Measurements from ENCODE around the gene TNS1.
A peak's percentile ranks its signal among the peaks of the same experiment; 100 is the strongest.

Gene TNS1

GRCh38 chr2:217941886-217942728, 60.7 kb downstream of the TNS1 start:
- DNase-seq, result peak; percentile 26

GRCh38 chr2:217941339-217941738, 61.5 kb downstream of the TNS1 start:
- DNase-seq, result no peak

DNA sequence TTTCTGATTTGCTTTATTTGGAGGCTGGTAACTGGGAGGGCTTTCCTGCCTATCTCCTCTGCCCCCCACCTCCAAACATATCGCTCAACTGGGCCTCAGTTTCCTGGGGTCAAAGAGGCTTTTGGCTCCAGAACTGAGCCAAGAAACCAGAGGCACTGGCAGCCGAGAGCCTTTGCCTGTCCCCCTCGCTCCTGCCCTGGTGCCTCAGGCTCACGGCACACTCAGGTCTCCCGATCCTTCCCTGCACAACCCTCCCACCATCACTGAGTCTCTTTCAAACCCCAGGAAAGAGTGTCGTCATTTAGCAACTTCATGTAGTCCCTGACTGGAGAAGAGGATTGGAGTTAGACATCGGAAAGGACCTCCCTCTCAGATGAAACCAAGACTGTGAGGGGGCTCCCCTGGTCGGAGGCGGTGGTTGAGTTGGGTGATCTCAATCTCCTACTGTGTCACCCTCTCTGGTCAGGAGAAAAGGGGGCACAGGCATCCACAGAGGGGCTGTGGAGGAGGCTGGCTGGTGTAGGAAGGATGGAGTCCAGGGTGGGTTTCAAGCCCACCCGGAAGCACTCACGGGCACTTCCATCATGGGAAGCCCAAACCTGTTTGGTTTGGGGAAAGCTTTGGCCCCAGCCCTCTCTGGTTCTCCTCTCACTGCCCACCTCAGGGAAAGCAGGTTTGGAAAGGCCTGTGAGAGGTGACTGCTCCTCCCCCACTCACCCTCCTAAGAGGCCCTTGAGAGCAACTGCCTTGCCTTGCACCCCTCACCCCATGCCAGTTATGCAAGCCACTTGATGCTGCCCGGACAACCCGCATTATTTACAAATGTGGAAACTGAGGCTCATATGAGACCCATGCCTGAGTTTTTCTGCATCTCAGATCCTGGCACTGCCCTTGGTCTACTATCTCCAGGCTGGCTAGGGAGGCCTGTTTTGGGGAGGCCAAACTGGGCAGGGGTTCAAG, 62.3 kb downstream of the TNS1 start:
- DNase-seq, result peak; percentile 40

GRCh38 chr2:217939629-217940245, 63.1 kb downstream of the TNS1 start:
- no peak for DNase-seq

- DNase-seq, result no peak
These were observed 63.6 kb downstream of the TNS1 start for GRCh38 chr2:217939220-217939619.

GRCh38 chr2:217938036-217938435, 64.8 kb downstream of the TNS1 start:
- DNase-seq, result no peak

DNA sequence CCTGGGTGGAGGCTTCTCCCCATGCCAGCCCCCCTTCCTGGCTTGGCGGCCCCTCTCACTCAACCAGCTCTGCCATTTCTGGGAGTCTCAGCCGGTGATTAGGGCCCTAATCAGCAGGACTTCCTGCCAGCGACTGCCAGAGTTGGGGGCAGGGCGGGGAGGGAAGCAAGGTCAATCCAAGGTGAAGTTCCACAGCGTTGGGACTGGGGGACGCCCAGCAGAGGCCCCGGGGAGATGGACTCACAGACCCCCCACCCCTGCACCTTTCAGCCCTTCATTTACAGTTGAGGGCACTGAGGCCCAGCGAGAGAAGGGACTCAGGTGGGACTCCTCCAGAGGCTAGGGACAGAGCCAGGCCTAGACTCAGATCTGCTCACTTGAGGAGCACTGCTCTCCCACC, 65.3 kb downstream of the TNS1 start:
- DNase-seq, result no peak

DNA sequence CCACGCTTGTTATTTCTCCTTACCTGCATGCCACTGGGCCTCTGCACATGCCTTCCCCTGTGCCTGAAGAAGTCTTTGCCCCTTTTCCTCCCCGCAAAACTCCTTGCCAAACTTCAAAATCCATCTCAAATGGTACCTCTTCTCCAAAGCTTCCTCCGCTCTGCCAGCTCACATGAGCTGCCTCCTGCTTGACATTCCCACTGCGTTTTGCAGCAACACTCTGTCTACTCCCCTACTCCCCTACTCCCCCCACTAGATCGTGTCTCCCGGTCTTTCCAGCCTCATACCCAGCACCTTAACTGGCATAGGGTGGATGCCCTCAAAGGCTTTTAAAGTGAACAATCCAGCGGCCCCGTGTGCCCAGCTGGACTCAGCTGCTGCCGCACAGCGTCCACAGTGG, 65.8 kb downstream of the TNS1 start:
- no peak for DNase-seq

DNA sequence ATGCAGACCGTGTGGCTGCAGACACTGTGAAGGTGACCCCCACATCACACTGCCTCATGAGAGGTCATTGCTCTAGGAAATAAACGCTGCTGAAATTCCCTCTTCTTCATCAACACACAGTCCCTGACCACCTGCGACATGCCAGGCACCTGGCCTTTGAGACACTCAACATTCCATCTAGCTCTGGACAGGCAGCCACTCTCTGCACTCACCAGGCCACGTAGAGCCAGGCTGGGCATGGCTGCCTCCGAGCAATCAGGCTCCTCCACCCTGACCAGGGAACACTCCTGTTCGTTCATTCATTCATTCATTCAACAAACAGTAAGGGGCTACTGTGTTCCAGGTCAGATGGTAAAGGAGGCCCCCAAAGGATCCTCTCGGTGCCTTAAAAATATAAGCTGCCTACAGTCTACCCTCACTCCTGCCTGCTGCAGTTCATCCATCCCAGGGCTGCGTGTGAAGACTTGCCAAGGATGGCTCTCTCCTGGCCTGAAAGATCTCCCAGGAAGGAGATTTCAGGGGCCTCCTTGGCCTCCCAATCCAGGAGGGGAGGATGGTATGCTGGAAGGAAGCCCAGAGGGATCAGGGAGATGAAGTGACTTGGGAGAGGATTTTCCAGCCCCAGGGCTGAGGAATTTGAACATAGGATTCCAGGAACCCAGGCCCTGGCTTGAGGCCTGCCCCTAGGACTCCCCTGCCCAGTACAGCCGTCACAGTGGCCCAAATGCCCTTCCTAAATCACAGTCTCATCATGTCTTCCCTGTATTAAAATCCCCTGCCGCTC, 66.7 kb downstream of the TNS1 start:
- no peak for DNase-seq

GRCh38 chr2:217935235-217935879, 67.4 kb downstream of the TNS1 start:
- no peak for DNase-seq

GRCh38 chr2:217934321-217935131, 68.3 kb downstream of the TNS1 start:
- DNase-seq, result no peak

DNA sequence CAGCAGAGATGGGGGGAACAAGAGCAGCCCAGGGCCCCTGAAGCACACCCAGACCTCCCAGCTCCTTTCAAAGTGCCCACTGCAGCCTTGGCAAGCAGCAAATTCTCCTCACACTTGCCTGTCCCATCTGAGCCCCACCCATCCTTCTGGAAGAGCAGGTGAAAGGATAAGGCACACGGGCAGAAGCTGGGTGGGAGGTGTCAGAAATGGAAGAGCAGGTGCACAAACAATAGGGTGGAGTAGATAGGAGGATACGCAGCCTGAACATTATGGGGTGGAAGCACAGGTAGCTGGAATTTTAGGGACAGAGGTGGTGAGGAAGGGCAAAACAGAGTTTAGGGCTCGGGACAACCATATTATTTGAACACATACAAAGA, 69.2 kb downstream of the TNS1 start:
- DNase-seq, result peak; percentile 71

DNA sequence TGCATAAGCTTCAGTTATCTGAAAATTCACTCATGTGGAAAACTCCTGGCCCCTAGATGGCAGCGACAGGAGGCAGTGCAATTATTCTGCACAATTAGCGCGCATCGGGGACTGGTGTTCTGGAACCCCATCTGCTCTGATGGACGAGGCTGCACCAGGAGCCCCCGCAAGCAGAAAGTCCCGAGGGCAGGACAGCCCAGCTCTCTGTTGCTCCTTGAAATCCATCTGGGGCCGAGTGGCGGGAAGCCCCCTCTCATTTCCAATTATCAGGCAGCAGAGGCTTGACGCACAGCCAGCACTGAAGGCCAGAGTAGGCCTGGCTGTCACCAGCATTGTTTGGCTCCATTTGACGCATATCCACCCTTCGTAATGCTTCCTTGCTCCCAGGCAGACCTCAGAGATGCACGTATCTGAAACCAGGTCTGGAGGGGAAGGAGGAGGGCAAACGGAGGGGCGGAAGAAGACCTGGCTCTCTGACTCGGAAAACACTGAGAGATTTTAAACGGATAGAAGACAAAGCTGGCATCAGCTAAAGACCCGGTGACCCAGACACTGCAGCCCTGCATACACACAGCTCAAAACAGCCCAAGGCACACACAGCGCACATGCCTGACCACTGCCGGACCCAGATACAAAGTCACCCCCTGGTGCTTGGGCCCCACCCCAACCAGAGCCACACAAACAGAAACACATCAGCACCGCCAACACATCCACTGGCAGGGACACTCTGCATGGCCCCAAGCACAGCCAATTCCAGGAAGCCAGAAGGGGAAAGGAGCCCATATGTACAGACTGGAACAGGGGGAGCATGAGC, 69.8 kb downstream of the TNS1 start:
- DNase-seq, result peak; percentile 74

GRCh38 chr2:217931846-217932560, 70.8 kb downstream of the TNS1 start:
- DNase-seq, result no peak

DNA sequence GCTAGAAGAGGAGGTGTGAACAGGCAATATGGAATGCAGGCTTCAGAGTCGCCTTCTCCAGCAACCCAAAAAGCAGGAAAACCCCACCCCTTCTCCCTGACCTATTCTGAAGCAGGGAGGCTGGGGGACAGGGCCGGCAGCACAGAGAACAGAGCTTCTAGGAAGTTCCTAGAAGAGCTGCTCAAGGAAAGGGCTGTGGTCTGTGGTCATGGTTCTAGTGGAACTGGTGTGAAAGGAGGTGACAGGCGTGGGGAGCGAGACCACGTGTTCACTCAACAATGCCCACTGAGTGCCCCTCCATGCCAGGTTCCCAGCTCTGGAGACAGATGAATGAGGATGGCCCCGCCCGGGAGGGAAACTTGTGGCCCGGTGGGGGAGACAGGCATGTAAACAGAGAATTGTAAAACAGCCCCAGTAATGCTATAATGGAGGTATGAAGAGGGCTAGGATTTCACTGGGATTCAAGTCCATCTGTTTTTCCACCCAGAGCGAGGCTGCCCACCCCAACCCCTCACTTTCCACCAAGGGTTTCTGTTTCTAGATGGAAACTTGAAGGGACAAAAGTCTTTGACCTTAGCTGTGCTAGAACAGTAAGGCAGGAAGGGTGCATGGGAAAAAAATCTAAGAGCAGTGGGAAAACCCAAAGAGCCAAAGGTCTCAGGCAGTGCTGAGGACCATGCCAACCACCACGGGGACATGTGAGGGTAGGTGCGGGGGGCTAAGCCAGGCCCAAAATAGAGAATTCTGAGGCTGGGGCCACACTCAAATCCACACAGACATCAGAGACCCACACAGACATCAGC, 71.8 kb downstream of the TNS1 start:
- DNase-seq, result peak; percentile 35

- DNase-seq, result no peak
These were observed 72.8 kb downstream of the TNS1 start for GRCh38 chr2:217929757-217930707.

DNA sequence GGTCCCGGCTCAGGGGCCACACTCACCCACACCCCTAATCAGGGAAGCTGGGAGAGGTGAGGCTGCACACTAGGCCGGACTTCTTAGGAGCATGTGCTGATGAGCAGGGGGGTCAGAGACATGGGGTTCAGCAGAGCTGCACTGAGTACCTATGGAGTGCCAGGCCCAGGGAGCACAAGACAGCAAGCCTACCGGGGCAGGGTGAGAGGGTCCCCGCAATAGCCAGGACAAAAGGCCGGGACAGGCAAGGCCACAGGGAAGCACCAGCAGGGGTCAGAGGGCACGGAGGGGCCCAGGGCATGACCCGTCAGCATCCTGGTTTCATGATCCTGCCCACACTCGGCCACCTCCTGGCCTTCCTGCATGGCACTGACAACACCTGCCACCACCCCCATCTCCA, 73.5 kb downstream of the TNS1 start:
- no peak for DNase-seq
